22Rv1 (cell line): ENCODE results near the gene PLXNA2.

Experiments used
- H3K27ac ChIP-seq: fragments of 450-650 bp; 2 replicates; pipeline ENCODE4 v1.5.1; 2017
- ZFX ChIP-seq: fragments of 450-650 bp; IDR thresholded peaks from 2 replicates; pipeline ENCODE4 v1.6.1; 2017; ENCODE audit warnings: antibody characterized with exemption, borderline replicate concordance
- TF ChIP-seq, protein P1 (sequence below): fragments of 450-650 bp; IDR thresholded peaks from 2 replicates; pipeline ENCODE4 v1.5.1; 2017; ENCODE audit warnings: mild to moderate bottlenecking

Gene PLXNA2

DNA sequence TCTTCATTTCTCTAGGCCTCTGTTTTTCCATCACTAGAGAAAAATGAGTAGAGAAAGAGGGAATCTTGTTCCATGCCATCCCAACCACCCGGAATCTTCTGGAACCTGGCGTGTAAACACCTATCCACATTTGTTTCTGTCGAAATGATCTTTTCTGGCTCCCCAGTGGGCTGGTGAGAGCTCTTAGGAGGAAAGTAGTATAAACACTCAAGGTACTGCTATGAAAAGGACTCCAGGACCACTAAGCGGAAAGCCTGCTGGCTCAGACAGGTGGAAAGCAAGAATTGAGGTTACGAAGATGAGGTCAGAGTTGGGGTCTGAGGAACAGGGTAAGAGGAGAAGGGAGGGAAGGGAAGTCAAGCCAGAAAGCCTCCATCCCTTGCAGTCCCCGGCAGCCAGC is 90.8 kb downstream of the PLXNA2 start:
- H3K27ac ChIP-seq, result no peak overlapping the region
- TF ChIP-seq ZFX, result no peak
- TF ChIP-seq, protein P1, sequence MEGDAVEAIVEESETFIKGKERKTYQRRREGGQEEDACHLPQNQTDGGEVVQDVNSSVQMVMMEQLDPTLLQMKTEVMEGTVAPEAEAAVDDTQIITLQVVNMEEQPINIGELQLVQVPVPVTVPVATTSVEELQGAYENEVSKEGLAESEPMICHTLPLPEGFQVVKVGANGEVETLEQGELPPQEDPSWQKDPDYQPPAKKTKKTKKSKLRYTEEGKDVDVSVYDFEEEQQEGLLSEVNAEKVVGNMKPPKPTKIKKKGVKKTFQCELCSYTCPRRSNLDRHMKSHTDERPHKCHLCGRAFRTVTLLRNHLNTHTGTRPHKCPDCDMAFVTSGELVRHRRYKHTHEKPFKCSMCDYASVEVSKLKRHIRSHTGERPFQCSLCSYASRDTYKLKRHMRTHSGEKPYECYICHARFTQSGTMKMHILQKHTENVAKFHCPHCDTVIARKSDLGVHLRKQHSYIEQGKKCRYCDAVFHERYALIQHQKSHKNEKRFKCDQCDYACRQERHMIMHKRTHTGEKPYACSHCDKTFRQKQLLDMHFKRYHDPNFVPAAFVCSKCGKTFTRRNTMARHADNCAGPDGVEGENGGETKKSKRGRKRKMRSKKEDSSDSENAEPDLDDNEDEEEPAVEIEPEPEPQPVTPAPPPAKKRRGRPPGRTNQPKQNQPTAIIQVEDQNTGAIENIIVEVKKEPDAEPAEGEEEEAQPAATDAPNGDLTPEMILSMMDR, result no peak

DNA sequence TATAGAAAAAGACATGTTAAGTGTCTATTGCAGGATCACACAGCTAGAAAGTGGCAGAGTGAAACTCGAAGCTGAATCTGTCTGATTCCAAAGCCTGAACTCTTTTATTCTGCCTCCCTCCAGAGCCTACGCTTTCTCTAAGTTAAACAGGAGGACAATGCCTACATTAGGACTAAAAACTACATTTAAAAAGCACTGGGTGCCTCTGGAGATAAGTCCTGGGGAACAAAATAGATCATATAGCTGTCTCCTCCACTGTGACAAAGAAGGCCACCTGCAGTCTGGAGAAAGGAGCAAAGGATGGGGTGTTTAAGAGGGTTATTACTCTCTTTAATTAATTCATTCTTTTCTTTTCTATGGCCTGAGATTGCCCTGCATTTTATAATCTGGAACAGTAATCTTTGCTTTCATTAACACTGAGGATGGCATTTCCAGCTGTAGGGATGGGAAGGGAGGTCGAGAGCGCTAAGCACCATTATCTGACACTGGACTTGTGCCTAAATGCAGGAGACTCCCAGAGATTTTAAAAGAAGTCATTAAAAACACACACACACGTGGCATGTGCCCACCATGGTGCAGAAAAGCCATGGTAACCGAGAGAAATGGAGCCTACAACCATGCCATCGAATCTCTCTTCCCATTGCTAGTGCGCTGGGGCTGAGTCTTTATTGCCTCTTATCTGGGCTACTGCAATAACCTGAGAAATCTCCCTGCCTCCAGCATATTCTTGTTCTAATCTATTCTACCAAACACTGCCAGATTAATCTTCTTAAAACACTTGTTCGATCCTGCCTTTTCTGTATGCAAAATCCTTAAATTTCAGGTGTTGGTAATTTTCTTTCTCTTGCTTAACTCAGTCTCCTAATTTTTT is 92.2 kb downstream of the PLXNA2 start:
- TF ChIP-seq, protein P1, result no peak
- TF ChIP-seq ZFX, result no peak
- no peak overlapping the region for H3K27ac ChIP-seq

DNA sequence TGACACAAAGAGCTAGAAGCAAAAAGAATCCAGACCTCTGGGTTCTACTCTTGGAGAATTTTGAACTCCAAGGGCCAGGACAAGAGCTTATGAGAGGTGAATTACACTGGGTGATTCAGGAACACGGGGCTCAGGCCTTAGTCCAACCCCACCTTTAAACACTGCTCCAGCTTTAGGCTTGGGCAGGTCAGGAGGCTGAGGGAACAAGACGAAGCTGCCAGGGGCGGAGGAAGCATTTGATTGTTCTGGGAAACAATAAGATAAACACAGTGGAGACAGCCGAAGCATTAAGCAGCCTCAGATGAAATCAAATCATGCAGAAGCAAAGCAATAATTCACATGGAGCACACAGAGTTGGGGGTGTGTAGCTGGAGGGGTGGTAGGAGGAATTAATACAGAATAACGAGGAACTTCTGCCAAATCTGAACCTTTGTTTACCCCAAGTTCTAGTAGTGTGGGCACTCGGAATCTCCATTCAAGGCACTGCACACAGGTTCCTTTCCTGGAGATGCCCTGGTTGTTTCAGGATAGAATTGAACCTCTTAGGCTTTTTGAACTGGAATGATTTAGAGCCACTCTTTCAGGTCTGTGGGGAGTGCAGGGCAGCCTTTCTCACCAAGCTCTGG is 93.2 kb downstream of the PLXNA2 start:
- H3K27ac ChIP-seq, result no peak overlapping the region
- TF ChIP-seq ZFX, result no peak
- TF ChIP-seq, protein P1, result no peak

DNA sequence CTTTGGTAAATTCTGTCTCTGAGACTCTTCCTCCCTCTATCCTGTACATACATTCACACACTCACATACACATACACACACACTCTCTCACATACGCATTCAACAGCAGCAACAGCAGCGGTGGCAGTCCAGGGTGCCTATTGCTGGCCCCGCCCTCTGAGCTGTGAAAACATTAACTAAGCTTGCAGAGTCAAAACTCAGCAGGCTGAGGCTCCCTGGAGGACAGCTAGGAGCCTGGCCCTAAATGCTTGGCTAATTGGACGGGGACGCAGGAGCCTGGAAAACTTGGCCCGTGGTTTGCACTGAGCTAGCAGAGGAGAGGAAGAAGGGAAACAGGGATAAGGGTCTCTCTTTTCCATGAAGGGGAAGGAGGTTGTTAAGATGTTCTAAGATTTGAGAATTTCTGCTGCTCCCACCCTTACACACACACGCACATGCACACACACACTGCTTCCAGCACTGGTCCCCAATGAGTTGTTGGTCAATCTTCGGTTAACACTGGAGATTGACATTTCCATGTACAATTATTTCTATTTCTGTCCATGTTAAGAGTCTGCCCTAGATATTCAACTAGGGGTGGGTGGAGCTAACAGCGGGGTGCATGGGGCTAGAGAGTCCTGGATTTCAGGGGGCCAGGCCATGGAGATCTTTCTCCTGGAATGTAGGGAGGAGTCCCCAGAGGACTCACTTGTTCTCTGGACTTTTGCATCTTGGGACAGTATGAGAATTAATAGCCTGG is 94.2 kb downstream of the PLXNA2 start:
- no peak overlapping the region for H3K27ac ChIP-seq
- no peak for TF ChIP-seq ZFX
- TF ChIP-seq, protein P1, result no peak

DNA sequence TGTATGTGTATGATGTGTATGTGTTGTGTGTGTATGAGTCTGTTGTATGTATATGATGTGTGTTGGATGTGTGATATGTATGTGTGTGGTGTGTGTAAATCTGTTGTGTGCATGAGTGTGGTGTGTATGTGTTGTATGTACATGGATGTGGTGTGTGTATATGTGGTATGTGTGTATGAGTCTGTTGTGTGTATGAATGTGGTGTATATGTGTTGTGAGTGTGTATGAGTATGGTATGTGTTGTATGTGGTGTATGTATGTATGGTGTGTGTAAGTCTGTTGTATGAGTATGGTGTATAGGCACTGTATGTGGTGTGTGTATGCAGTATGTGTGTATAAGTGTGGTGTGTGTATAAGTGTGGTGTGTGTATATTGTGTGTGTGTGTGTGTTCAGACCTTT is 95.0 kb downstream of the PLXNA2 start:
- H3K27ac ChIP-seq, result no peak overlapping the region
- TF ChIP-seq ZFX, result no peak
- TF ChIP-seq, protein P1, result no peak

DNA sequence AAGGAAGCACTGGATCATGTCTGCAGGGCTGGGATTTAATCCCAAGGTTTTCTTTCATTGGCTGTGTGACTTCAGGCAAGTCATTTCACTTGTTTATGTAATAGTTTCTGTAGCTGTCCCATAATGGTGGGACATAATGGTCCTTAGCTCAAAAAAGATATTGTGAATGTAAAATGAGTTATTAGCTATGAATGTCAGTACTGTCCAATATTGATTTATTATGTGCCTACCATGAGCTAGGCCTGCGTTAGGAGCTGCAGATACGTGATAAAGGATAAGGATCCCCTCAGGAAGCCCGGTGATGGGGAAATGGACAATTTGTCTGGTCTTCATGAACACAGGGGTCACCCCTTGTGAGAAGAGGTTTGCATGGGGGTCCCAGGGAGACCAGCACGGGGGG is 95.8 kb downstream of the PLXNA2 start:
- TF ChIP-seq, protein P1, result no peak
- no peak for TF ChIP-seq ZFX
- H3K27ac ChIP-seq, result no peak overlapping the region
